ENCODE data around the gene WFDC1.

WFDC1 gene

GRCh38 chr16:84347161-84347560 lies 52.5 kb downstream of the WFDC1 start:
- TF ChIP-seq CTCF (IDR thresholded peaks at IDR 0.05) = no peak
- no peaks in the 10 kb centered on the region for H3K4me1 Mint-ChIP-seq

GRCh38 chr16:84348386-84348888 lies 53.8 kb downstream of the WFDC1 start:
- peaks cover 20% of the 10 kb centered on the region for H3K27me3 Mint-ChIP-seq (ENCODE audit: low read depth, poor library complexity)
- TF ChIP-seq CTCF (IDR thresholded peaks at IDR 0.05) = no peak
- H3K4me3 Mint-ChIP-seq = no peak overlapping the region
- no peak overlapping the region for H3K27ac Mint-ChIP-seq
- no peaks in the 10 kb centered on the region for H3K4me1 Mint-ChIP-seq
- no peak for DNase-seq
- no peaks in the 10 kb centered on the region for H3K9me3 Mint-ChIP-seq
- H3K36me3 Mint-ChIP-seq (ENCODE audit: low read depth) = no peaks in the 10 kb centered on the region

More at GRCh38 chr16:84347161-84347560, 52.5 kb downstream of the WFDC1 start:
- no peak for DNase-seq
- Mint-ChIP-seq H3K4me3 (no peak overlapping the region), H3K9me3 (no peaks in the 10 kb centered on the region), H3K27ac (no peak overlapping the region), H3K27me3 (ENCODE audit: low read depth, poor library complexity) (peaks cover 24% of the 10 kb centered on the region), H3K36me3 (ENCODE audit: low read depth) (no peaks in the 10 kb centered on the region)

GRCh38 chr16:84349862-84350684 lies 55.4 kb downstream of the WFDC1 start:
- peaks cover 14% of the 10 kb centered on the region for H3K27me3 Mint-ChIP-seq (ENCODE audit: low read depth, poor library complexity)
- DNase-seq = no peak
- no peaks in the 10 kb centered on the region for H3K9me3 Mint-ChIP-seq
- H3K36me3 Mint-ChIP-seq (ENCODE audit: low read depth) = no peaks in the 10 kb centered on the region
- TF ChIP-seq CTCF (IDR thresholded peaks at IDR 0.05) = no peak
- no peak overlapping the region for H3K27ac Mint-ChIP-seq
- H3K4me1 Mint-ChIP-seq = no peaks in the 10 kb centered on the region
- H3K4me3 Mint-ChIP-seq = no peak overlapping the region

- H3K4me1 Mint-ChIP-seq = no peaks in the 10 kb centered on the region
- no peak overlapping the region for H3K27ac Mint-ChIP-seq
- no peak overlapping the region for H3K4me3 Mint-ChIP-seq
- H3K9me3 Mint-ChIP-seq = no peaks in the 10 kb centered on the region
- no peak for DNase-seq
- H3K27me3 Mint-ChIP-seq (ENCODE audit: low read depth, poor library complexity) = peaks cover 14% of the 10 kb centered on the region
- H3K36me3 Mint-ChIP-seq (ENCODE audit: low read depth) = no peaks in the 10 kb centered on the region
- no peak for TF ChIP-seq CTCF (IDR thresholded peaks at IDR 0.05)
Measured at GRCh38 chr16:84350685-84351400, 56.2 kb downstream of the WFDC1 start.

- no peaks in the 10 kb centered on the region for H3K36me3 Mint-ChIP-seq (ENCODE audit: low read depth)
- DNase-seq = no peak
- no peak for TF ChIP-seq CTCF (IDR thresholded peaks at IDR 0.05)
- no peak overlapping the region for H3K27ac Mint-ChIP-seq
- peaks cover under 1% of the 10 kb centered on the region for H3K4me1 Mint-ChIP-seq
- peaks cover 16% of the 10 kb centered on the region for H3K27me3 Mint-ChIP-seq (ENCODE audit: low read depth, poor library complexity)
- no peaks in the 10 kb centered on the region for H3K9me3 Mint-ChIP-seq
- no peak overlapping the region for H3K4me3 Mint-ChIP-seq
Measured at GRCh38 chr16:84351630-84352029, 57.0 kb downstream of the WFDC1 start.
